ENCODE data around the gene TOR4A.

TOR4A gene

DNA sequence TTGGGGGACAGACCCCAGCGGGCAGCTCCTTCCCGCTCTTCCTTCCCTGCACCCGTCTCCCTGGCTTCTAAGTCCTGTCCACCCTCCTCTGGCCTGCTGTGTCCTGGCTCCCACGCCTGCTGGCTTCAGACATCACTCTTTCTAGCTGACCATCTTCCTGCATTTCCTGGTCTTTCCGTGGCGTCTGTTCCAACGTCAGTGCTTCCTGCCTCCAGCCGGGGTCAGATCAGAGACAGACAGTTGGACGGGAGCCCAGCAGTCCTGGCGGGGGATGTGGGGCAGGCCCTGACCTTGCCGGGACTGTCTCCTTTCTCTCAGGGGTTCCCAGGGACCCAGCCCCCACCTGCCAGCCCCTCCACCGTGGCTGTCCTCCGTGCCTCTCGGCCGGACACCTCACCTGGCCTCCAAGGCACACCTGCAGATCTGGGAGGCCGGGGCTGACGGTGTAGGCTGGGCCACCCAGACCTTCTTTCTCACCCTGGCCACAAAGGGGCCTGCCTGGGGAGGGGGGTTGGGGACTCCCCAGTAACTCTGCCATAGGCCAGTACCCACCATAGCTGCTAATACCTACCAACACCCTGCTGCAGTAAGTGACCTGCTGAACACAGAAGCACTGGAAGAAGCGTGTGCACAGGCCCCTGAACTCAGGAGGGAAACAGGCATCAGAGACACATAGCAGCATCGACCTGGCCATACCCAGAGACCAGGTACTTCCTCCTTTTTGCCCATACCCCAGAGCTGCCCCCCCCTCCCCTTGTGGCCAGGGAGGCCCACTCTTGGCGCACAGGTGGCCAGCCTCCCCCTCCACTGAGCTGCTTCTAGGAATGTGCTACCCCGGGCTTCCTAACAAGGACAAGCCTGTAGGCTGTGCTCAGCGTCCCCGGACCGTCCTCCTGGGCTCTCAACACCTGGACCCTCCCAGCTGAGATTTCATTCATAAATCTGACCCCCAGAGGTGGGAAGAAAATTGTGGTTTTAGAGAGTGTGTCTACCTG is 19.4 kb downstream of the TOR4A start:
- DNase-seq, result no peak

DNA sequence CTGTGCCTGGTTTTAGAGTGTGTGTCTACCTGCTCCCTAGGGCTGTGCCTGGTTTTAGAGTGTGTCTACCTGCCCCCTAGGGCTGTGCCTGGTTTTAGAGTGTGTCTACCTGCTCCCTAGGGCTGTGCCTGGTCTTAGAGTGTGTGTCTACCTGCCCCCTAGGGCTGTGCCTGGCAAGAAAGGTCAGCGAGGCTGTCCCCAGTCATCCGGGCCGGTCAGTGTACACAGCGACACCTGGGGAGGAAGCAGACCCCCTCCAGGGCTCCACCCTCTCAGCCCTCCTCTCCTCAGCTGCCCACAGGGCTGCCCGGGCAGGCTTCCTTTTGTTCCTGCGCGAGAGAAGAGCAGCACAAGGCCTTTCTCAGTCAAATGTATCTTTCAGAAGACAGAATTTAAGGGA is 20.4 kb downstream of the TOR4A start:
- no peak for DNase-seq

DNA sequence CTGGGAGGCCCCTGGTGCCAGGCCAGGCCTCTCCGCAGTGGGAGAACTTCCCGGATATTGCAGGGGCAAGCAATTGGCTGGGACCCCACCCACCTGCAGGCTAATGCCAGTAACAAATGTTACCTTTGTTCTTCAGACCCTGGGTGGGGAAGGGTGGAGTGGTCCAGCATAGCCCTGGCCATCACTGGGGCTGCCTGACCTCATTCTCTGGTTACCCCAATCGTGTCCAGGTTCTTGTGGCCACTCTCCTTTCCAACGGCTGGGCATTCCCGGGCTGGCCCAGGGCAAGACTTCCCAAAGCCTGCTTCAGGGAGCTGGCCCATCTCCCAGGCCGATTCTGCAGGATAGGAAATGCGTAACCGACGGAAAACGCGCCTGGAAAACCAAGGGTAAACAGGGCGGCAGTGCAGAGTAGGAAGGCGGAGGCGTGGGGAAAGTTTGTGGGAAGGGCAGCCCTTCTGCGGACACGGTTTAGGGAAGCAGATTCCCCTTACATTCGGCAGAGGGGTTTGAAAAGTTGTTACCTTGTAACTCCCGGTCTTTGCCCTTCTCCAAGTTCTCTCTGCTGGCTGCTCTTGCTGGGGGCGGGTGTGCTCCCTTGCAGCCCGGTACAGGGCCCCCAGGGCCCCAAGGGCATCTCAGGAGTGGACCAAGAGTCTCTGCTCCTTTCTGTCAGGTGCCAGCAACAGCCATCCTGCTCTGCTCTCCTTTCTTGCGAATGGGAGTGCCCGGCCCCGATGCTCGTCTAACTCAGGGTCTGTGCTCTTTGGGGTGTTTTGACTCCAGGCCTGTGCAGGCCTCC is 21.1 kb downstream of the TOR4A start:
- DNase-seq, result no peak

- DNase-seq, result no peak
These were observed 21.7 kb downstream of the TOR4A start for GRCh38 chr9:137299203-137299565.

- DNase-seq, result no peak
These were observed 22.4 kb downstream of the TOR4A start for GRCh38 chr9:137299938-137300337.

- no peak for DNase-seq
These were observed 23.1 kb downstream of the TOR4A start for GRCh38 chr9:137300567-137301080.

GRCh38 chr9:137301081-137301947 is 23.8 kb downstream of the TOR4A start:
- no peak for DNase-seq

GRCh38 chr9:137302118-137302448 is 24.6 kb downstream of the TOR4A start, which contains the start of gene NRARP:
Gene NRARP, minus strand, starts transcription at chr9:137302271. Its CDS starts 343 bp downstream, at chr9:137301928.
- DNase-seq, result no peak

- no peak for DNase-seq
These were observed 25.1 kb downstream of the TOR4A start for GRCh38 chr9:137302449-137303150.

DNA sequence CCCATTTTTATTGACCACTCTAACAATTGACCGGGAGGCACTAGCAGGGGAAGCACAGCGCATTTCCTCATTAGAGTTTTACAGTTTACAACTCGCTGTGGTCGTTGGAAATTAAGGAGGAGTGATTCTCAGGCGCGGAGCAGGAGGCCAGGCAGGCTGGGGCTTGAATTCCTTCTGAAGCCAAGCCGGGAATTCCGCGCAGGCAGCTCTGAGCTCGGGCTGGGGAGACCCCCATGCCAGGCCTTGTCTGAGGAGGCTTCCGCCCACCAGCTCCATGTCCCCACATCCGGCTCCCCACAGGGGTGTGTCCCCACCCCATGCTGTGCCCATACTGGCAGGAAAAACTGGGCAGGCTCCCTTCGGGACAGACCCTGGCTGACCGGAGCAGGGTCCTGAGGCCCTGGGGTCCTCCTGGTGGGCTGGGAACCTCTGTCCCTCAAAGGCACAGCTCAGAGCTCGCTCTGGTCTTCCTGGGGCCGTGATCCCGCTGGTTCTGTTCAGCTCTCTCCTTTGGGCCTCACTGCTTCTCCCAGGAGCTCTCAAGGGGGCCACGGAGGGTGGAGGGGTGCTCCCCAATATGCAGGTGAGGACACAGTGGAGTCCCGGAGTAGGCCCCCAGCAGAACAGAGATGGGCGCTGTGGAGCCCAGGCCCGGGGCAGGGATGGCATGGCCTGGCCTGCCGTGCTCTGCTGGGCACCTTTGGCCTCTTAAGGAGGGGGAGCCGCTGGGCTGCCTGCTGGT is 25.8 kb downstream of the TOR4A start:
- no peak for DNase-seq

GRCh38 chr9:137303893-137304382 is 26.4 kb downstream of the TOR4A start:
- DNase-seq, result no peak

GRCh38 chr9:137304383-137305059 is 27.0 kb downstream of the TOR4A start:
- no peak for DNase-seq

- no peak for DNase-seq
These were observed 27.7 kb downstream of the TOR4A start for GRCh38 chr9:137305060-137305797.

DNA sequence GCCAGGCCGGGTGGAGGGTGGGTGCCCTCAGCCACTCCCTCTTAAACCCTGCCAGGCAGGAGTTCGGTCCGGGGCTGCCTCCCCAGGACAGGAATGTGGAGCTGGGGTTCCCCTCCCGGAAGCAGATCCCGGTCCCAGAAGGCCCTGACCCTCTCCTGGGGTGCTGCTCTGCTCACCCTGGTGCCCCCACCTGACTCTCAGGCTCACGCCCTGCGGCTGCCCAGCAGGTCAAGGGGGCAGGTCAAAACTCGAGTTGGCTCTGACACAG is 28.2 kb downstream of the TOR4A start:
- no peak for DNase-seq

DNA sequence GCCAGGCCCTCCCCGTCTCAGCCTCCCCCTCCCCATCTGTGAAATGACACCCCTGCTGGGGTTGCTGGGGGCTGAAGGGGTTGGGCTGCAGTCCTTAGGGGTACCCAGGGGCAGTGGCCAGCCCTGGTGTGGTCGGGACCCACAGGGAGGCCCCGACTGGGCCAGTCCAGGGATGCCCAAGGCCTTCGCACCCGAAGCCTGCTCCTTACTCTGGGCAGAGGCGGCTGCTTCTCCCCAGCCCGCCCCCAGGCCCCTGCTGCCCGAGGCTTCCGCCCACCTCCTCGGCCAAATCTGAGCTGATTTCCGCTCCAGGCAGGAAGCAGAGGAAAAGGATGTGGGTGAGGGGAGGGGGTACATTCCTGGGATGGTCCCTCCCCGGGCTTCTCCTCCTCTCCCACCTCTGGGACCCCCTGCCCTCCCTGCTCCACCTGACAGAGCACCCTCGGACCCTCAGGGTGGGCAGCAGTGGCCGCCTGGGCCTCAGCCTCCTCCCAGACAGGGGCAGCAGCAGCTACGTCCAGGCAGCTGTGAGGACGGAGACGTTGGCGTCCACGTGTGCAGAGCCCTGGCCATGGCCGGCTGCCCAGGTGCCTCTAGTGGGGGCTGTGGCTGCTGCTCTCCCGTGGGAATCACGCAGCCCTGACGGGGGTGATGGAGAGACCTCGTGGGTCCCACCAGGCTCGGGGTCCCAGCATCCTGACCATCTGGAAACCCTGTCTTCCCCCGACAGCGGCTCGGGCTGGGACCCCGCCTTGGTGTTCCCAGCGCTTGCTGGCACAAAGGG is 28.7 kb downstream of the TOR4A start:
- no peak for DNase-seq

DNA sequence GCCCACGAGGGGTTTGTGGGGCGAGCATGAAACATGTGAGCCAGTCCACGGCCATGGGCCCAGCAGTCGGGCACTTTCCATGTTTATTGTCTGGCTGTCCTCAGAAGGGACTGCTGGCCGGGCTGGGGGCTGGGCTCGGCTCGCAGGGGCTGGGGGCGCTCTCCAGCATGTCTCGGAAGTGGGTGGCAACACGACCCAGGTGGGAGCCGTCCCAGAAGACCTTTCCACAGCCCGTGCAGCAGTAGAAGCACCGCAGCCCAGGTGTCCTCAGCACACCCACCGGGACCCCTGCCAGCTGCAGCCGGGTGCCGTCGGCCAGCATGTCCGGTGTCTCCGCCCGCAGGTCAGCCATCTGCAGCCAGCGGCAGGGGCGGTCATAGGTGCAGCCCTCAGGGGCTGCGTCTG is 29.3 kb downstream of the TOR4A start:
- no peak for DNase-seq

GRCh38 chr9:137307255-137308056 is 29.9 kb downstream of the TOR4A start:
- DNase-seq, result no peak

GRCh38 chr9:137308057-137308619 is 30.6 kb downstream of the TOR4A start:
- DNase-seq, result no peak
